NCI-H1048 (cell line): ENCODE results near the gene FAM32A.

Source experiments
- DNase-seq: peaks from one replicate; lab custom pipeline; 2025; lab: John Stamatoyannopoulos, UW

FAM32A gene

GRCh38 chr19:16202320-16203255 is 17.4 kb downstream of the FAM32A start:
- DNase-seq: no peak

- no peak for DNase-seq
Observed at GRCh38 chr19:16203256-16204004, 18.2 kb downstream of the FAM32A start.

GRCh38 chr19:16204005-16204294 is 18.7 kb downstream of the FAM32A start:
- DNase-seq: no peak

- no peak for DNase-seq
Observed at GRCh38 chr19:16205205-16206045, 20.2 kb downstream of the FAM32A start.

DNA sequence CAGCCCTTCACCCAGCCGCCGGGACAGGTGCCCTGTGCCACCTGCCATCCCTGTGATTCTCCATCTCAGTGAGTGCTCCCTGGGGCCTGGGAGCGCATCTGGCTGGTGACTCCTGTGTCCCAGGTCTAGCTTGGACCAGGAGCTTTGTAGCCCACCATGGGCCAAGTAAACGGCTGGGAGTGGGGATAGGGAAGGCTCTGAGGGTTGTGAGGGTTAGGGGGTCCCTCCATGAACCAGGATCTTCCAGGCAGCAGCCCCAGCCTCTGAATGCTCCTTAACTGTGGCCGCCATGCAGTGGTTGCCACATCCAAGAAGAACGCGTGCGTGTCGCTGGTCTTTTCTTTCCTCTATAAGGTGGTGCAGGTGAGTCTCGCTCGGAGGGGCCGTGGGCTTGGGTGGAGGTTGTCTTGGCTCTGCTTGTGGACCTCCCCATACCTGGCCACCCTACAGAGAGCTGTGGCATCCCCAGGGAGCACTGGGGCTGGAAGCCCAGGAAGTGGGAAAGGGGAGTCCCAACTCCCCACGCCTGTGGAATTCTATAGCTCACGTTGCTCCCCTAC is 20.9 kb downstream of the FAM32A start:
- no peak for DNase-seq

DNA sequence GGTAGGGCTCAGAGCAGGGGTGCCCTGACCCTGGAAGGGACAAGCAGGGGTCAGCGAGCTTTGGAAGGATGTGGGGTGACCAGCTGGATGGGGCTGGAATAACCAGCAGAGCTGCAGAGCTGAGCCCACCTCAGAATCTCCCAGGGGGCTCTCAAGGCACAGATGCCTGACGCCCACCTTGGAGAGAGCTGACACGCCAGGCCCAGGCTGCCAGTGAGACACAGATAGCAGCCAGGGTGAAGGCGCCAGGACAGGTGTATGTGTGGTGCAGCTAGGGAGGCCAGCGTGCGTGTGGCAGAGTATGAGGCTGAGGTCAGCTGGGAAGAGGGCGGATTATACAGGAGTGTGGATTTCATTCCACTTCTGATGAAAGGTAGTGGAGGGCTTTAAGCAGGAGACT is 21.4 kb downstream of the FAM32A start:
- DNase-seq: no peak

DNA sequence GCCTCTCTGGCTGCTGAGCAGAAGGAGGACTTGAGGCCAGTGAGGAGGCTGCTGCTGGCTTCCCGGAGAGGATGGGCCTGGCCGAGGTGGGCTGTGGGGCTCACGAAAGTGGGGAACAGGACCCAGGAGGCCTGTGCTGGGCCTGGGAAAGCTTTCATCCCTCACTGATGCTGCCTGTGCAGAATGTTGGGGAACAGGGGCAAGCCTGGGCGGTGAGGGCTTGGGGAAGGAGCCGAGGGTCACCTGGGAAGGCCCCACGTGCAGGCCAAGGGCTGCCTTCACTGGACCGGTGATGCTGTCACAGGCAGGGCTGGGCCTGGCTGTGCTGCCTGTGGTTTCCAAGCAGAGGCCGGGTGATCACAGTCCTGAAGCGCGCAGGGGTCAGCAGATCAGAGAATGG is 21.9 kb downstream of the FAM32A start:
- DNase-seq: no peak

DNA sequence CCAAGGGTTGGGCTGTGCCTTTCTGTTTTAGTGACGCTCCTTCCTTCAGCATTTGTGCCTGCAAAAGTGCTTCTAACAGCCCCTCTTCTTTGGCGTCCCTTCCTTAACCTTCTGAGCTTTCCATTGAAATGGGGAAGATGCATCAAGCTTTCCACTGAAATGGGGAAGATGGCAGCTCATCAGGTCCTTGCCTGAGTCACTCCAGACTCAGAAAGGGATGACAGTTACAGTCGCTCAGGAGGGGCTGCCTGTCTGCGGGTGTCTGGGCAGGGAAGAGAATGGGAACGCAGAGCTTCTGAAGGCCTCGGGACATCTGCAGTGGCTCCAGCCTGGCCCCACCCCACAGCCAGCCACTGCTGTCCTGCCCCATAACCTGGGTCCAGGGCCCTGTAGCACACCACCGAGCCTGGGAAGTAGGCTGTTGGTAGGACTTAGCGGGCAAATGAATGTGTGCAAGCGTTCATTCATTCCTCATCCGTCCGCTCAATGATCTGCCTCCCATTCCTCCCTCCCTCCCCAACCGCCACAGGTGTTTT is 22.3 kb downstream of the FAM32A start:
- no peak for DNase-seq

DNA sequence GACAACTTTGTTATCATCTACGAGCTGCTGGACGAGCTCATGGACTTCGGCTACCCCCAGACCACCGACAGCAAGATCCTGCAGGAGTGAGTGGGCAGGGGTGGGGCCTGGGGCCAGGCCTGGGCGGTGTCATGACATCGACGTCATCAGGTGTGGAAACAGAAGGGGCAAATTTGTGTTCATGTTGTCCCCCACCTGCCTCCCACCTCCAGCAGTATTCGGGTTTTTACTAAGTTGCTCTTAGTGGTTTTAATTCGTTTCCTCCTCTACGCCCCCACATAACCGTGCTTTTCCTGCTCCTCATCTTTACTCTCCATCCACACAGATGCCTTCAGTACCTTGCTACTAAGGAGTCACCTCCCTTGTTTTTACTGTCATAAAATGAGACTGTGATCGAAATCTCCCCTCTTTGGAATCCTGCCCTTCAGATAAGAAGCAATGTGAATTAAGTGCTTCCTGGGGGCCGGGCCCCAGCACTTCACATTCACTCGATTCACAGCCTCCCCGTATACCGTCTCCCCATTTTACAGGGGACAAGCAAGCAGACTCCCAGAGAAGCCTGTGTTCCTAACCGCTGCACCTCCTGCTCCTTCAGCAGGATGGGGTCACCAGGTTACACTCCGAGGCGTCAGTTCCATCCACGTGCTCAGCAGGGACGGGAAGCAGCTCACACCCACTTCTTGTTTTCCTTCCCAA is 23.0 kb downstream of the FAM32A start:
- DNase-seq: no peak

DNA sequence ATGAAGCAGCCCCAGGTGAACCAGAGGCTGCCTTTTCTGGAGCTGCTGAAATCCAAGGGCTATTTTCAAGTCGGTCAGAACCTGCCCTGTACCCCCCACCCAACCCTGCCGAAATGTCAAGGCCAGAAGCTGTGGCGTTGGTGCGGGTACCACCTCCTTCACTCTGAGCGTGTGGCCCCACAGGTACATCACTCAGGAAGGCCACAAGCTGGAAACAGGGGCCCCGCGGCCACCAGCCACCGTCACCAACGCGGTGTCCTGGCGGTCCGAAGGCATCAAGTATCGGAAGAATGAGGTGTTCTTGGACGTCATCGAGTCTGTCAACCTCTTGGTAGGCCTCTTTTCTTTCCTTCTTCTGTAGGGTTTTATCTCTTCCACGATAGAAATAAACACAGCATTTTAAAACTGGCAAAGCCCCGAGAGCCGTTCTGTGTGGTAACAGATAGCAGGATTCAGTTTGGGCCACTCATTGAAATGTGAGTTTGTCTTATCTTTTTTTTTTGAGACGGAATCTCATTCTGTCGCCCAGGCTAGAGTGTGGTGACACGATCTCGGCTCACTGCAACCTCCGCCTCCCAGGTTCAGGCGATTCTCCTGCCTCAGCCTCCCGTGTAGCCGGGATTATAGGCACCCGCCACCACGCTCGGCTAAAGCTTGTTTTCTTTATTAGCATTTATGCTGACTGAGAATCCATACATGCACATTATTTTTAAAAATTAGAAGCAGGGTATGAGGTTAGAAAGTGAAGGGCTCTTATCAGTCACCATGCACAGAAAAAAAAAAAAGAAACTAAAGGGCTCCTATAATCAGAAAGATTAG is 23.8 kb downstream of the FAM32A start:
- no peak for DNase-seq

DNA sequence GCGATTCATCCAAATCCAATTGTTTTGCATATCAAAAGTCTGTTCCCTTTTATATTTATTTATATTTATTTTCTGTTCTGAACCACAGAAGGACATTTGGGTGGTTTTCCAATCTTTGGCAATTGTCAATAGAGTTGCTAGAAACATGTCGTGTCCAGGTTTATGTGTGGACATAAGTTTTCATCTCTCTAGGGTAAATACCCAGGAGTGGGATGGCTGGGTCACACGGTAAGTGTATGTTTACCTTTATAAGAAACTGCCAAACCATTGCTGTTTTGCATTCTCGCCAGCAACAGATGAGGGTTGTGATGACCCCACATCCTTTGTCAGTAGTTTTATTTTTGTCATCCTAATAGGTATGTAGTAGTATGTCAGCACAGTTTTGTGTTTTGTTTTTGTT is 25.0 kb downstream of the FAM32A start:
- no peak for DNase-seq

DNA sequence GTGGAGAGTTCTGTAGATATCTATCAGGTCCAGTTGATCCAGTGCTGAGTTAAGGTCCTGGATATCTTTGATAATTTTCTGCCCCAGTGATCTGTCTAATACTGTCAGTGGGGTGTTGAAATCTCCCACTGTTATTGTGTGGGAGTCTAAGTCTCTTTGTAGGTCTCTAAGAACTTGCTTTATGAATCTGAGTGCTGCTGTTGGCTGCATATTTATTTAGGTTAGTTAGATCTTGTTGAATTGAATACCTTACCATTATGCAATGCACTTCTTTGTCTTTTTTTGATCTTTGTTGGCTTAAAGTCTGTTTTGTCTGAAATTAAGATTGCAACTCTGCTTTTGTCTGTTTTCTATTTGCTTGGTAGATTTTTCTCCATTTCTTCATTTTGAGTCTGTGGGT is 27.9 kb downstream of the FAM32A start:
- DNase-seq: no peak

DNA sequence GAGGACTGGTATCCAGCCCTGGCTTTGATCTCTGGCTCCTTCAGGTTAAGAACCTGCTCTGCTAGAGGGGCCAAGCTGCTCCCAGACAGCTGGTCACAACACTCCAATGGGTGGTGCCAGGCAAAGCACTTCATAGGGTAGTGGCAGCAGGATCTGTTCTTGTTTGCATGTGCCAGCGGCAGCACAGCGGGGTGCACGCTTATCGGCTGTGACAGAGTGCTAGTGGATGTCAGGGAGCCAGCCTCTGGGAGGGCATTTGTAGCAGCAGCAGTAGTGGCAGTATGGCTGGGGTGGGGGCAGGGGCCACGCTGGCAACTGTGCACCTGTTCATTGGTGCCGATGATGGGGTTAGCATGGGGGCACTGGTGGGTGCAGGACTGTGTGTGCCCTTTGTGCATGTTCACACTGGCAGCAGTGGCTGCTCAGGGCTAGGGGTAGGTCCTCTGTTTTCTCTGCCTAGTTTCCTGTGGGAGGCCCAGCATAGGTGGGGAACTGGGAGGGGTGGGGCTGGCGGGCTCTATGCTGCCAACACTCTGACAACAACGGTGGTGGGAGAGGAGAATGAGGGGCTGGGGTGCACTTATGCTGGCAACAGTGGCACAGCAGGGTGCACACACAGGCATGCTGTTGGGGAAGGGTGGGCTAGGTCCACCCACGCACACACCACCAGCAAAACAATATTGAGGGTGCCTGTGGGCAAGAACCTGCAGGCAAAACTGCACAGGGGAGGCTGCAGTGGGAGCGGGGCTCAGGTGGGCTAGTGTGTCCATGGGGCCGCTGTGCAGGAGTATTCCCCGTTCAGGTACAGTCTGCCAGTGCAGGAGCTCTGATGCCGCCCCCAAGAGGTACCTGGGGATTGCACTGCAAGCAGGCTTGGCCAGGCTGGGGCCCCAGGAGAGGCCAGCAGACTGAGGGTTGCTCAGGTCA is 31.8 kb downstream of the FAM32A start:
- no peak for DNase-seq

DNA sequence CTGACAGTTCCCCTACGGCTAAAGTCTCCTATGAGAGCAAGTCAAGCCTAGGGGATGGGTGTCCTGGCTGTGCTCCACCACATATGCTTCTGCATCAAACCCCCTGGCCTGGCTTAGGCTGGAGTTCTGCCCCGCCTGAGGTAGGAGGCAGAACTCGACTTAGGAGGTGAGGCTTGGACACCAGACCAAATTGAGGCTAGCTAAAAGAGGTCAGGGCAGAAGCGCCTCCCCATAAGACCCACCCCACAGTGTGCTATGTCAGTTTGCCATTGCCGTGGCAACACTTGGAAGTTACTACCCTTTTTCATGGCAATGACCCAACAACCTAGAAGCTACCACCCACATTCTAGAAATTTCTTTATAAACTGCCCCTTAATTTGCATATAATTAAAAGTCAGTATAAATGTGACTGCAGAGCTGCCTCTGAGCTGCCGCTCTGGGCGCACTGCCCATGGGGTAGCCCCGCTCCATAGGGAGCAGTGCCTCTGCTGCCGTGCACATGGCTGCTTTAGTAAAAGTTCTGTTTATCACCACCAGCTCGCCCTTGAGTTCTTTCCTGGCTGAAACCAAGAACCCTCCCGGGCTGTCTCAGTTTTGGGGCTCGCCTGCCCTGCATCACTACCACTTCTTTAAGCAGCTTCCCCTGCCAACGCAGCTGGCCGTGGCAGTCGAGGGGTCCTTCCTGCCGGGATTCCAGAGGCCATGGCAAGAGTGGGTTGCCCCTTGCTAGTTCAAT is 32.7 kb downstream of the FAM32A start:
- no peak for DNase-seq

DNA sequence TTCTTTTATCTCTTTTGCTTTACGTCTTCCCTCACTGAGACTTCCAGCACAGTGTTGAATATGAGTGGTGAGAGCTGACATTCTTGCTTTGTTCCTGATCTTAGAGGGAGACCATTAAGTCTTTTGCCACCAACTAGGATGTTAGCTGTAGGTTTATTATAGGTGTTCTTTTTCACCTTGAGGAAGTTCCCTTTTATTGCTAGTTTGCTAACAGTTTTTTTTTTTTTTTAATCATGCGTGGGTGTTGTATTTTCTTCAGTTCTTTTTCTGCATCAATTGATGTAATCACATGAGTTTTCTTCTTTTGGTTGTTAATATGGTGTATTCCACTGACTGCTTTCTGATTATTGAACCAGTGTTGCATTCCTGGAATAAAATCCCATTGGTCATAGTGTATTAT is 33.6 kb downstream of the FAM32A start:
- no peak for DNase-seq

DNA sequence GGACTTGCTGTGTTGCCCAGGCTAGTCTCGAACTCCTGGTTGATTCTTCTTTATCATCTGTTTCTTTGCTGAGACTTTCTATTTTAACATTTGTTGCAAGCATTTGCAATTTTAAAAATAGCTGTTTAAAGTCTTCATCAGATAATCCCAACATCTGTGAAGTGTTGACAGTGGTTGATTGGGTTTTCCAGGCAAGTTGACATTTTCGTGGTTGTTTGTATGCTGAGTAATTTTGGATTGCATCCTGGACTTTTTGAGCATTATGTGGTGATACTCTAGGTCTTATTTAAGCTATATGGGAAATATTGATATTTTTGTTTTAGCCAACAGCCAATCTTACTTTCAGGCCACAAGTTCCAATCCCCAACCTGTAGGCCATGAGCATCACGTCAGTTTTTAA is 37.6 kb downstream of the FAM32A start:
- DNase-seq: no peak

DNA sequence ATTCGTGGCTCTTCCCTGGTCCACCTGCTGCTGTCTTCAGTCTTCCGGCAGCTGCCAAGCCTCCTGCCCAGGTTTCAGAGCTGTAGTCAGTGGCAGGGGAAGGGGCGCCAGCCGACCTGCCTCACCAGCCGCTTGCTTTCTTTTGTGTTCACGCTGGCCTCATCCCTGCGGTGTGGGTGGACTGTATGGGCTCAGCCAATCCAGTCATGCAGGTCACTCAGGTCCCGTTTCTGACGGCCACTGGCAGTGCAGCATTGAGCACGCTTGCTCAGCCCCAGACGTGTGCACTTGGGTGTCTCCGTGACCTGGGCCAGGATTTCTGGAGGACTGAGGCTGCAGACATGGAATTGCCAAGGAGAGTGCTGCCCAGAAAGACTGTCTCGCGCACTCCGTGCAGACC is 38.5 kb downstream of the FAM32A start:
- no peak for DNase-seq

GRCh38 chr19:16224293-16225045 is 39.3 kb downstream of the FAM32A start:
- no peak for DNase-seq
